SK-N-MC (cell line): ENCODE measurements around the gene PRDM16.

Experiments
- EZH2 ChIP-seq: fragments of 200-600 bp; sonication (generic); IDR thresholded peaks from one replicate; pipeline ENCODE4 v1.6.1; 2017; ENCODE audit warnings: antibody characterized with exemption
- POLR2AphosphoS5 ChIP-seq: IDR thresholded peaks from 2 replicates; pipeline ENCODE4 v1.6.1; 2012; ENCODE audit warnings: mild to moderate bottlenecking, low read depth, low read length, borderline replicate concordance

DNA sequence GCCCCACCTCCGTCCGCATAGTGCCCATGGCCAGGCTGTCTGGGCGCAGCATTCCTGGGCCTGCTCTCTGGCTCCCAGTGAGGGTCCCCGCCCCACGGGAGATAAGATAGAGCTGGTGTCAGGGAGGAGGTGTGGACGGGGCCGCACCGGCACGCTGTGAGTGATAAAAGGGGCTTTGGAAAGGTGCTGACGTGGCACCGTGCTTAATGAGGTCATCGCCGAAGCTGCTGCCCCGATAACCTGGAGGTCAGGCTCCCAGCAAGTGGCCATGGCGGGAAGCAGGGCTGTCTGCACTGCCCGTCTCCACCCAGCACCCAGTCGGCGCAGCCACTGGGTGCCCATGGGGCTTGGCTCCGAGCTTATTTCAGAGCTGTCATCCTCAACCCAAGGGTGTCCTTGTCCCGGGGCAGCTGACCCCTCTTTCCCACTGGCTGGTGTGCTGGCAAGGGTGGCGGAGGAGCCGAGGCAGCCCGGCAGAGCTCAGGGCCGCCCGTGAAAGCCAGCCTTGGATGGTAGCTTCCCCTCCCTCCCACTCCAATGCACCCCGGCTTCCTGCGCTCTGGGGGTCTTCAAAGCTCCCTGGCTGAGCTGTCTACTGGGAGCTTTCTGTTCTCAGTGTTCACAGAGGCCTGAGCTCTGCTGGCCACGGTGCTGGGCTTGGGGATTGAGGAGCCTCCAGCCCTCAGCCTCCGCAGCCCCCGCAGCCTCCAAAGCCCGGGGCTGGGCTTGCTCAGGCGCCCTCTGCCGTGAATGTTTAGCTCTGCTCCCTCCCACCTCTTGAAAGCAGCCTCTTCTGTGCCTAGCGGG is 280.4 kb downstream of the PRDM16 start:
- TF ChIP-seq EZH2 (no peak), POLR2AphosphoS5 (no peak)
